Left ventricle myocardium inferior (tissue), 1 donor: ENCODE measurements around the gene MAGEL2. TPM values are rescaled to one million over a fixed set of nuclear protein-coding genes. Genes with fewer than 3 reads are reported as not detected.
A peak's percentile ranks its signal among the peaks of the same experiment; 100 is the strongest.

Experiments used
- DNase-seq: peaks from one replicate; pipeline ENCODE4 v3.0.0-alpha.2; 2020
- H3K27ac ChIP-seq: fragments of 200-600 bp; replicated peaks from 2 replicates; pipeline ENCODE4 v1.8.0; 2021
- H3K27me3 ChIP-seq: fragments of 200-600 bp; 2 replicates; pipeline ENCODE4 v1.8.0; 2021; ENCODE audit warnings: low read depth
- H3K36me3 ChIP-seq: fragments of 200-600 bp; 2 replicates; pipeline ENCODE4 v1.8.0; 2021
- H3K4me1 ChIP-seq: fragments of 200-600 bp; 2 replicates; pipeline ENCODE4 v1.8.0; 2021
- H3K4me3 ChIP-seq: fragments of 200-600 bp; 2 replicates; pipeline ENCODE4 v1.8.0; 2021; ENCODE audit warnings: mild to moderate bottlenecking, moderate library complexity
- H3K9me3 ChIP-seq: fragments of 200-600 bp; replicated peaks from 2 replicates; pipeline ENCODE4 v1.8.0; 2021
- CTCF ChIP-seq: fragments of 200-600 bp; IDR thresholded peaks from 2 replicates; pipeline ENCODE4 v1.8.0; 2021; ENCODE audit warnings: antibody characterized with exemption, mild to moderate bottlenecking, borderline replicate concordance
- intact Hi-C: fragments of 100-400 bp; cut with micrococcal nuclease; formaldehyde crosslinking; loops from one replicate; pipeline ENCODE4 v1.11.0; 2022
- total RNA-seq: library from RNA; stranded (reverse); fragmentation: NEBNext Ultra II Directional; extraction: Animal tissue kit (Norgen Biotek cat#: 25700); gene quantifications from one replicate; pipeline ENCODE4 v1.2.1, GENCODE V29; 2021
- donor health status: DM: no; HTN: yes; CAD: no; lungs with severe emphysema.

Gene MAGEL2
- total RNA-seq, 1 donor from 2014 or later, result not detected

- peak within 1 kb of the TSS; percentile 51 for H3K27ac ChIP-seq
- intact Hi-C loops, result no loop called here
Observed at GRCh38 chr15:23687143-23687470, 39.4 kb upstream of the MAGEL2 start, which contains the start of gene NDN. TSS of gene NDN (minus strand) at chr15:23687305. CDS start at chr15:23687217, 88 bp downstream.

GRCh38 chr15:23686466-23687142 is 38.9 kb upstream of the MAGEL2 start:
- H3K27ac ChIP-seq, result peak overlapping the region; percentile 51

More at GRCh38 chr15:23687143-23687470, 39.4 kb upstream of the MAGEL2 start, which contains the start of gene NDN:
- H3K4me1 ChIP-seq, result peaks cover 6% of the 10 kb centered on the region
- peak; percentile 45 for DNase-seq
- no peak for TF ChIP-seq CTCF
- H3K36me3 ChIP-seq, result no peaks in the 10 kb centered on the region
- H3K4me3 ChIP-seq, result peak within 1 kb of the TSS; percentile 68
- no peaks in the 10 kb centered on the region for H3K9me3 ChIP-seq
- H3K27me3 ChIP-seq, result peaks cover 21% of the 10 kb centered on the region

GRCh38 chr15:23671481-23671880 is 23.8 kb upstream of the MAGEL2 start:
- DNase-seq, result no peak
- intact Hi-C loops, result no loop called here
- peaks cover 19% of the 10 kb centered on the region for H3K27me3 ChIP-seq

More at GRCh38 chr15:23686466-23687142, 38.9 kb upstream of the MAGEL2 start:
- DNase-seq, result no peak
- intact Hi-C loops, result no loop called here
- Histone ChIP-seq H3K27me3 (peaks cover 21% of the 10 kb centered on the region), H3K4me1 (peaks cover 6% of the 10 kb centered on the region), H3K36me3 (no peaks in the 10 kb centered on the region), H3K9me3 (no peaks in the 10 kb centered on the region), H3K4me3 (peak overlapping the region; percentile 68)
- TF ChIP-seq CTCF, result no peak

GRCh38 chr15:23670970-23671369 is 23.3 kb upstream of the MAGEL2 start:
- no peak for DNase-seq
- Histone ChIP-seq H3K4me1 (no peaks in the 10 kb centered on the region), H3K27me3 (peaks cover 19% of the 10 kb centered on the region), H3K36me3 (no peaks in the 10 kb centered on the region), H3K9me3 (no peaks in the 10 kb centered on the region), H3K27ac (no peak overlapping the region), H3K4me3 (no peak overlapping the region)
- no peak for TF ChIP-seq CTCF
- intact Hi-C loops, result no loop called here

More at GRCh38 chr15:23671481-23671880, 23.8 kb upstream of the MAGEL2 start:
- Histone ChIP-seq H3K4me1 (no peaks in the 10 kb centered on the region), H3K36me3 (no peaks in the 10 kb centered on the region), H3K9me3 (no peaks in the 10 kb centered on the region), H3K27ac (no peak overlapping the region), H3K4me3 (no peak overlapping the region)
- no peak for TF ChIP-seq CTCF

GRCh38 chr15:23663232-23663631 is 15.6 kb upstream of the MAGEL2 start:
- intact Hi-C loops, result no loop called here
- Histone ChIP-seq H3K4me1 (no peaks in the 10 kb centered on the region), H3K9me3 (no peaks in the 10 kb centered on the region), H3K27ac (no peak overlapping the region), H3K4me3 (no peak overlapping the region), H3K27me3 (peaks cover 33% of the 10 kb centered on the region), H3K36me3 (no peaks in the 10 kb centered on the region)
- TF ChIP-seq CTCF, result no peak
- DNase-seq, result no peak
